ENCODE measurements around the gene MICAL3.

GRCh38 chr22:17804331-17805080, 219.9 kb downstream of the MICAL3 start:
- TF ChIP-seq CTCF (IDR thresholded peaks at IDR 0.05 in 4 of 5, conservative IDR thresholded peaks at IDR 0.05 in 1 of 5) (no peak), POLR2A (IDR thresholded peaks at IDR 0.05) (no peak)
